RKO (cell line): ENCODE results near the gene KLHDC3.

ENCODE experiments used
- DNase-seq: peaks from one replicate; pipeline ENCODE4 v3.0.0-alpha.2; 2016; ENCODE audit warnings: low spot score

The KLHDC3 gene, protein sequence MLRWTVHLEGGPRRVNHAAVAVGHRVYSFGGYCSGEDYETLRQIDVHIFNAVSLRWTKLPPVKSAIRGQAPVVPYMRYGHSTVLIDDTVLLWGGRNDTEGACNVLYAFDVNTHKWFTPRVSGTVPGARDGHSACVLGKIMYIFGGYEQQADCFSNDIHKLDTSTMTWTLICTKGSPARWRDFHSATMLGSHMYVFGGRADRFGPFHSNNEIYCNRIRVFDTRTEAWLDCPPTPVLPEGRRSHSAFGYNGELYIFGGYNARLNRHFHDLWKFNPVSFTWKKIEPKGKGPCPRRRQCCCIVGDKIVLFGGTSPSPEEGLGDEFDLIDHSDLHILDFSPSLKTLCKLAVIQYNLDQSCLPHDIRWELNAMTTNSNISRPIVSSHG

GRCh38 chr6:43013843-43014433 is at the start of gene KLHDC3, which contains the start of gene MEA1:
TSS of gene KLHDC3 (plus strand) at chr6:43014249. CDS start at chr6:43017193, 2,944 bp downstream.
TSS of gene MEA1 (minus strand) at chr6:43013946. CDS start at chr6:43013813, 133 bp downstream.
- peak; percentile 100 for DNase-seq

DNA sequence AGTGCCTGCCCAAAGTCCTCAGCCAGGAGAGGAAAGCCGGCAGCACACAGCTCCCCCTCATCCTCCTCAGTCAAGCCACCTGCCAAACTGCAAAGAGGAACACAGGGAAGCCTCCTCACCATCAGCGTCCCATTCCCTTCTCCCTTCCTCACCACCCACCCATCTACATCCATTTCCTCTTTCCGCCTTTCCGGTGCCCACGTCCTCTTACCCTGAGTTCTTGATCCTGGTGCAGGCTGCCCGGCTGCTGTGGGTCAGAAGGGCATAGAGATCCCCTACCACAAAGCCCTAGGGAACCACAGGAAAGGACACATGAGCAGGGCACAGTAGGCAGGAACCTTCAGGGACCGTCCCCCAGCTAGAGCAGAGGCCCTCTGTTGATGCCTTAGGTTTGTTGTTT is 47.5 kb upstream of the KLHDC3 start:
- DNase-seq, result no peak

DNA sequence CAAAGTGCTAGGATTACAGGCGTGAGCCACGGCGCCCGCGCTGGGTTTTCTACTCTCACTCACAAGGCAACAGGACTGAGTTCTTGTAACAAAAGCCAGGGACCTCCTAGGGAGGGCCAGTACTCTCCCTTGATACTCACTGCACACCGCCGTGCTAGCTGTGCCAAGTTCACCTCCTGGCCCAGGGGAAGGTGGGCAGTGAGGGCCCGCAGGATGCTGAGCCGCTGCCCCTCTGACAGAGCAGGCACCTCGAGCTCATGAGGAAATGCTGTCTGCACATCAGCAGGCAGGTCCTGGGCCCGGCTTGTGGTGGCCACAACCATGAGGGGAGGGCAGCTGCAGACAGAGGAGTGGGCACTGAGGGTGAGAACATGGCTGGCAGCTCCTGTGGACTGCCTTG is 46.8 kb upstream of the KLHDC3 start:
- DNase-seq, result no peak

- no peak for DNase-seq
Measured at GRCh38 chr6:42968126-42968701, 45.8 kb upstream of the KLHDC3 start.

DNA sequence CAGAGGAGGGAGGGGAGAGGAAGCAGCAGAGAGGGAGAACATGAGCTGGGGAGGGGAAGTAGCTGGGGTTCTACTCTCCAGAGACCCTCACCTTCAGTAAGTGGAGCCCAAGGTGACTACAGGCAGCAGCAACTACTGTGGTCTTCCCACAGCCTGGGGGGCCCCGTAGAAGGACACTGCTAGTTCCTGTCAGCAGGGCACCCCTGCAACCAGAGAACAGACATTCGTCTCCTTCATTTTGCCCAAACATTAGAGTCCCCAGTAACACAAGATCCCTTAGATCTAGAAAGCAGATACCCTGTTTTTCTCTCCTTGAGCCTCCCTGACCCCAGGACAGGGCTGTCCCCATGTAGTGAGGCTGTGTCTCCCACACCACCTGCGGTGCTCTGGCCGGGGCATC is 45.3 kb upstream of the KLHDC3 start:
- no peak for DNase-seq

DNA sequence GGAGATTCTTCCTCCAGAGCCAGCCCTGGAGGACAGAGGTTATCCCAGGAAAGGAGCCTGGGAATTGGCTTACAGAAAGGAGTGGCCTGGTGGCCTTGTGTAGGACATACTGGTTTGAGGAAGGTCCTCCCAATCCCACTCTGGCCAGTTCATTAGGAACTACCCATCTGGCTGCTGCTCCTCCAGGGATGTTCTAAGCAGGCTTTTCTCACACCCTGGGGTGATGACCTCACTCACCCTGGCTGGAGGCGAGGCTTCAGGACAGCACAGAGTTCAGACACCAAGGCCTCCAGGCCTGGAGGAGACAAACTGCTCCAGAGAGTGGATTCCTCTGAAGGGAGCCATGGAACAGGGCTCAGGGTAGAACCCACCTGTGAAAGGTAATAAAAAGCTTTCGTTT is 44.6 kb upstream of the KLHDC3 start:
- no peak for DNase-seq

GRCh38 chr6:42969934-42970333 is 44.1 kb upstream of the KLHDC3 start:
- no peak for DNase-seq

GRCh38 chr6:42970871-42971612 is 43.0 kb upstream of the KLHDC3 start:
- no peak for DNase-seq

DNA sequence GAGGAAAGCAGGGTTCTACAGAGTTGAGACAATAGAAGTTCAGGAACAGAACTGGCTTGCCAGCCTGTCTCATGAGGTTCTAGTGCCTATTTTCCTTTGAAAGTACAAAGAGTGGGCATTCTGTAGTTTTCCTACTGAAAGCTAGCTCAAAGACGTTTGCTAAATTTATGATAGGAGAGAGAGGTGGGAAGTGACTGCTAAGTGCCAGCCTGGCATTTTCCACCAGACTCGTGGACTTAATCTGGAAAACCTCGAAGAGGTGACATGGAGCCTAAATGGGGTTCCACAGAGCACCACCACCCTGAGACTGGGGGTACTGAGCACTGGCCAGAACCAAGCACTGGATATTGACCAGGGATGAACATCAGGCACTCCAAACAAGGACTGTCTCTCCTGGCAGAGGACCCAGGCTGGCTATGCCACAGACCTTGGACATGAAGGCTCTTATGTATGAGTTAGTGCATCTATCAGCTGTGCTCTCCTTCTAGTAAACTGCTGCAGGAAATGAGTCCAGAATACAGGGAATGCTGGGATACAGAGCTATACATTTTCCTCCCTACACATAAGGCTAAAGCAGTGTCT is 42.2 kb upstream of the KLHDC3 start:
- no peak for DNase-seq

GRCh38 chr6:42973926-42974325 is 40.1 kb upstream of the KLHDC3 start:
- DNase-seq, result no peak

GRCh38 chr6:42974919-42975505 is 39.0 kb upstream of the KLHDC3 start:
- no peak for DNase-seq

- DNase-seq, result no peak
Measured at GRCh38 chr6:42978487-42978838, 35.6 kb upstream of the KLHDC3 start.

GRCh38 chr6:42978839-42979522 is 35.1 kb upstream of the KLHDC3 start, which contains the start of gene PEX6:
TSS of gene PEX6 (minus strand) at chr6:42979181. CDS start at chr6:42979150, 31 bp downstream.
- DNase-seq, result peak; percentile 95

DNA sequence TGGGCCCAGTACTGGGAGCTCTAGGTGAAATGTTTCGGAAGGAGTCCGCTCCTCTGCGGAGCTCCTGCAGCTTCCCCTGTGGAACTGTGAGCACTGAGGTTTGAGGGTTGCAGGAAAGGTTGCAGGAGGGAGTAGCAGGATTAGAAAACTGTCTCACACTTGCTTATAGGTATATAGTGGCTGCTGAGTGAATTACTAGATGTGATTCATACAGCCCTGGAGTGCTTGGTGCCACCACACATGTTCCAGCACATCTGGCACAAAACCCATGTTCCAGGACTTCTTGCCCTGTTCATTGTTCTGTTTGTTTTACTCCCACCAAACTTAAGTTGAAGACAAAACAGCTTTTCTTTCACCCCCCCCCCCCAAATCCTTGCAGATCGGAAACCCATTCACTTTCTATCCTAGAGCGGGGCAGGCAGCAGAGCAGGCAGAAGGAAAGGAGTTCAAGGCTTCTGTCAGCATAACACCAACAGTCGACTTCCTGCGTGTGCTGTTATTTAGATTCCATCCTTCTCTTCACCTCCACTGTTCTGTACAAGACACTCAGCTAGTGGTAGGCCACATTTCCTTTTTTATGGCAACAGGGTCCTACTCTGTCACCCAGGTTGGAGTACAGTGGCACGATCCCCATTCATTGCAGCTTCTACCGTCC is 34.4 kb upstream of the KLHDC3 start:
- DNase-seq, result peak; percentile 80

- no peak for DNase-seq
Measured at GRCh38 chr6:42981836-42982235, 32.2 kb upstream of the KLHDC3 start.

GRCh38 chr6:42984001-42984923 is 29.8 kb upstream of the KLHDC3 start, which contains the start of gene PPP2R5D:
TSS of gene PPP2R5D (plus strand) at chr6:42984570. CDS start at chr6:42984678, 108 bp downstream.
- peak; percentile 99 for DNase-seq

- no peak for DNase-seq
Measured at GRCh38 chr6:42984924-42985475, 29.0 kb upstream of the KLHDC3 start.

DNA sequence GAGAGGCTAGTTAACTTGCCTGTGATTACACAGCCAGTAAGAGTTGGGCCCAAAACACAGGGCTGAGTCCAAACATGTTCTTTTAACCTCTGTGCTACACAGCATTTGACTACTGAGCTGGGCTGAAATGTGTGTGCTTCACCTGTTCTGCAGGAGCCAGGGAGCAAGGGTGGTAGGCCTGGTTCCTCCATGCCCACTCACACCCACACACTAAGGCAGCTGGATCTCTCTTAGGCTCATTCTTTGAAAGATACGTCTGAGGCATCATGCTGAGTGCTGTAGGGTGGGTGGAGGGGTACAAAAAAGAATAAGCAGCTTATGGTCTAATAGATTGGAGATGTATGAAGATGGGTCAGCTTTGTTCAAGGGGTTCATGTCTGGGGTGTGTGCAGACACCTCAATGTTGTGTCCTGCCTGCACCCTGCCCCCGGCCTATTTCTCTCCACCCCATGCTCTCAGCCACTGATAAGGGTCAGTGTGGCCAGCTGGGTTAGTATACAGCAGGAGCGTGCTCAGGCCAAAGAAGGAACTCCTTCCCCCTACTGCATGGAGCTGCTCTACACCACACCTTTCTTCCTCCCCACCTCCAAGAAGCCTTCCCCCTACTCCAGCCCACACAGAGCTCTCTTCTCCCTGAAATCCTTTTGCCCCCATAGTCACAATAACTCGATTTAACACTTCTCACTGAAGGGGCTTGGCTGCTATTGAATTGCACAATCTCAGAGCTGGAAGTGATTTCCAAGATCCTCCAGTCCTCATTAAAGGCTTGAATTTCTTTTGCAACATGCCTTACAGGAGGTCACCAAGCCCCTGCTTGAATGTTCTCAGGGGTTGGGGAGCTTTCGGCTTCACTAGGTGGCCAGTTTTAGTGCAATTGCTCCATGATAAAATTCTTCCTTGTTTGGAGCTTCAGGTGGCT is 26.3 kb upstream of the KLHDC3 start:
- DNase-seq, result no peak
